Measurements from ENCODE around the gene TUT7.
"Not testable (repeated sequence)": the region's sequence is repeated elsewhere in the genome, so short reads cannot be mapped to it uniquely, and the experiment has no call there.

DNA sequence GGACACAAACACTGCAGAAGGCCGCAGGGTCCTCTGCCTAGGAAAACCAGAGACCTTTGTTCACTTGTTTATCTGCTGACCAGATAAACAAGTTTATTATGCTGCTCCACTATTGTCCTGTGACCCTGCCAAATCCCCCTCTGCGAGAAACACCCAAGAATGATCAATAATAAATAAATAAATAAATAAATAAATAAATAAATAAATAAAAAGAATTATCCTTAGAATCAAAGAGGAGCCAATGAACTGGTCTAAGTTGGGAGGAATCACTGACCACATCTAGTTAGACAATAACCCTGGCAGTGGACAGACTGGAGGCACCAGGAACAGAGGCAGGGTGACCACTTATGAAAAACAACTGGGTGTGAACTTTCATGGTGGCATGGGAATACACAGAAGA lies 41.3 kb downstream of the TUT7 start:
- TF ChIP-seq, protein P1, sequence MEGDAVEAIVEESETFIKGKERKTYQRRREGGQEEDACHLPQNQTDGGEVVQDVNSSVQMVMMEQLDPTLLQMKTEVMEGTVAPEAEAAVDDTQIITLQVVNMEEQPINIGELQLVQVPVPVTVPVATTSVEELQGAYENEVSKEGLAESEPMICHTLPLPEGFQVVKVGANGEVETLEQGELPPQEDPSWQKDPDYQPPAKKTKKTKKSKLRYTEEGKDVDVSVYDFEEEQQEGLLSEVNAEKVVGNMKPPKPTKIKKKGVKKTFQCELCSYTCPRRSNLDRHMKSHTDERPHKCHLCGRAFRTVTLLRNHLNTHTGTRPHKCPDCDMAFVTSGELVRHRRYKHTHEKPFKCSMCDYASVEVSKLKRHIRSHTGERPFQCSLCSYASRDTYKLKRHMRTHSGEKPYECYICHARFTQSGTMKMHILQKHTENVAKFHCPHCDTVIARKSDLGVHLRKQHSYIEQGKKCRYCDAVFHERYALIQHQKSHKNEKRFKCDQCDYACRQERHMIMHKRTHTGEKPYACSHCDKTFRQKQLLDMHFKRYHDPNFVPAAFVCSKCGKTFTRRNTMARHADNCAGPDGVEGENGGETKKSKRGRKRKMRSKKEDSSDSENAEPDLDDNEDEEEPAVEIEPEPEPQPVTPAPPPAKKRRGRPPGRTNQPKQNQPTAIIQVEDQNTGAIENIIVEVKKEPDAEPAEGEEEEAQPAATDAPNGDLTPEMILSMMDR (IDR thresholded peaks at IDR 0.05), result not testable (repeated sequence)
- not testable (repeated sequence) for TF ChIP-seq EZH2 (IDR thresholded peaks at IDR 0.05)
